AG04449 (cell line): Measurements from ENCODE around the gene GABRB1.

ENCODE experiments used
- CTCF ChIA-PET: fragments of 350-600 bp; formaldehyde crosslinking; extraction: SDS; loops from one replicate; lab custom pipeline; 2021; ENCODE audit warnings: antibody characterized with exemption; lab: Yijun Ruan, JAX
- POLR2A ChIA-PET: fragments of 400-600, 350-600 bp; formaldehyde crosslinking; extraction: SDS; loops from one replicate; lab custom pipeline; 2020; ENCODE audit warnings: antibody characterized with exemption, inconsistent platforms; lab: Yijun Ruan, JAX
- DNase-seq: peaks from one replicate; pipeline ENCODE4 v3.0.0-alpha.2; 2010; ENCODE audit warnings: low read depth, low spot score
- H3K4me3 ChIP-seq: 2 replicates; pipeline ENCODE4 v1.5.1; 2011; ENCODE audit warnings: low read depth, mild to moderate bottlenecking, control low read depth, low read length
- TF ChIP-seq, protein P1 (sequence below): IDR thresholded peaks from one replicate; pipeline ENCODE4 v1.5.1; 2011; ENCODE audit warnings: mild to moderate bottlenecking, moderate library complexity, low read length, control low read depth, inconsistent platforms; ENCODE audit not compliant: insufficient read depth; ENCODE audit errors: missing control alignments

Gene GABRB1

DNA sequence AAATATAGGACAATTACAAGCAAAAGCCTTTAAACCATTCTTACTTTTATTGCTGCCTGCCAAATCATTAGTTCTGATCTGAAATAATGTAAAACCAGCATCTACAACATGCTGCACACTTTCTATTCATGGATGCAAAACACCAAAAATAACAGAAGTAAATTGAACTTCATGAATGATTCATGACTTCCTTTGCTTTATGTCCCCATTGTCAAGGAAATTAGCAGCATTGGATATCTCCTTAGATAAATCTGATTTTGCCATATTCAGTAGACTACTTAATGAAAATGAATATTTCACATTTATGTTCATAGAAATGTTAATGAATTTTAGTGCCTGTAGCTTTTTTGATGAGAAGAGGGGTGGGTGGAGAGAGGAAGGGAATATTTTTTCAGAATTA is 299.5 kb downstream of the GABRB1 start:
- ChIA-PET POLR2A (interaction anchor here (0.7 kb wide), 1 partner anchor 62 kb away, joined by 3 read pairs; no protein-coding TSS in a partner anchor), CTCF (no interaction called here)
- TF ChIP-seq, protein P1, sequence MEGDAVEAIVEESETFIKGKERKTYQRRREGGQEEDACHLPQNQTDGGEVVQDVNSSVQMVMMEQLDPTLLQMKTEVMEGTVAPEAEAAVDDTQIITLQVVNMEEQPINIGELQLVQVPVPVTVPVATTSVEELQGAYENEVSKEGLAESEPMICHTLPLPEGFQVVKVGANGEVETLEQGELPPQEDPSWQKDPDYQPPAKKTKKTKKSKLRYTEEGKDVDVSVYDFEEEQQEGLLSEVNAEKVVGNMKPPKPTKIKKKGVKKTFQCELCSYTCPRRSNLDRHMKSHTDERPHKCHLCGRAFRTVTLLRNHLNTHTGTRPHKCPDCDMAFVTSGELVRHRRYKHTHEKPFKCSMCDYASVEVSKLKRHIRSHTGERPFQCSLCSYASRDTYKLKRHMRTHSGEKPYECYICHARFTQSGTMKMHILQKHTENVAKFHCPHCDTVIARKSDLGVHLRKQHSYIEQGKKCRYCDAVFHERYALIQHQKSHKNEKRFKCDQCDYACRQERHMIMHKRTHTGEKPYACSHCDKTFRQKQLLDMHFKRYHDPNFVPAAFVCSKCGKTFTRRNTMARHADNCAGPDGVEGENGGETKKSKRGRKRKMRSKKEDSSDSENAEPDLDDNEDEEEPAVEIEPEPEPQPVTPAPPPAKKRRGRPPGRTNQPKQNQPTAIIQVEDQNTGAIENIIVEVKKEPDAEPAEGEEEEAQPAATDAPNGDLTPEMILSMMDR: no peak
- no peak for DNase-seq
- no peak overlapping the region for H3K4me3 ChIP-seq

DNA sequence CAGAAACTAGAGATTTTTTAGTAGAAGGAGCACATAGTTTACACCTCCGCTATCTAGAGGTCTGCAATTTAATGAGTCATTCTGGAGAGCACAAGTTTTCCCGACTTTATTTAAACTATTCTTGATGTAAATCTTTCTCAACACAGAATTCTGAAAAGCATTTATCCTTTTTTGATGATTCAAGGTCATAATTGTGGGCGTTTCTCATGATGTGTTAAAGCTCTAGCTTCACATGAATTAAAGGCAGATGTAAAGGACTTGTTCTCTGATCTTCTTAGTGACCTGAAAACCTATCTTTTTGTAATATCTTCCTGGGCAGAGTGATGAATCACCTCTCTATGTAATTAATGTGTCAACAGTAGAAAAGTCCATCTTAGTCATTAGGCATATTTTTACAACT is 303.3 kb downstream of the GABRB1 start:
- DNase-seq: no peak
- TF ChIP-seq, protein P1: no peak
- CTCF ChIA-PET: no interaction called here
- H3K4me3 ChIP-seq: no peak overlapping the region
- POLR2A ChIA-PET: no interaction called here

DNA sequence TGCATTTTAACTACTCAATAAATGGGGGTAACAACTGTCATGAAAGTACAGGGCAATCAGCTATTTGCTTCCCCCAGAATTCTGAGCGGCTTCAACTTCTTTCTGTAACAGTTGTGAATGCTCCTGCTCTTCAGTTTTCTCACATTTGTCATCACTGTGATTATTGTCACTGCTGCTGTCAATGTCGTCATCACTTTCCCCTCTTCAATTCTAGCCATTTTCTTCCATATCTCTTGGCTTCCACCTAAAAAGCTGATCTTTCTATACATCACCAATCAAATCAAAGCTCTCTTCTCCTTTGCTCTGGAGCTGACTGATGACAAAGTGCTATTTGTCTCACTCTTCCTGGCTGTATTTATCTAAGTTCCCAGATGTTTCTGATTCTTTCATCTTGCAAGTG is 306.5 kb downstream of the GABRB1 start:
- POLR2A ChIA-PET: no interaction called here
- TF ChIP-seq, protein P1: no peak

DNA sequence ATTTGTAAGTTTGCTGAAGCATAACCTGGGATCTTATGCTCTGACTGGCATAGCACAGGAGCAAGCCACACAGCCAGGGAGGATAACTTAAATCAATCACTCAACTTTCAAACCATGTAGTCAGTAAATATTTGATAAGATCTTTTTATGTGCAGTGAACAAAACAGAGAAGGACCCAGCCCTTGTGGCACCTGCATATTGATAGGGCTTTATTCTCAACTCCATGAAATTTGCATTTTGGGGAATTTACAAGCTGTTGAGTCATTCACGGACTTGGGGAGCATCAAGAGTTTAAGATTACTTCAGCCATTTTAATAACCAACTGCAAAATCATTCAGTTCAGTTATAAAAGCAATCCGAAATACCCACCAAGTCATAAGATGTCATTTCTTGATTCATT is 309.5 kb downstream of the GABRB1 start:
- TF ChIP-seq, protein P1: no peak
- ChIA-PET CTCF (interaction anchor here (0.6 kb wide), 1 partner anchor 59 kb away, joined by 3 read pairs; no protein-coding TSS in a partner anchor), POLR2A (no interaction called here)

More for the DNA sequence above, 306.5 kb downstream of the GABRB1 start:
- no peak for DNase-seq
- CTCF ChIA-PET: no interaction called here
- H3K4me3 ChIP-seq: no peak overlapping the region

DNA sequence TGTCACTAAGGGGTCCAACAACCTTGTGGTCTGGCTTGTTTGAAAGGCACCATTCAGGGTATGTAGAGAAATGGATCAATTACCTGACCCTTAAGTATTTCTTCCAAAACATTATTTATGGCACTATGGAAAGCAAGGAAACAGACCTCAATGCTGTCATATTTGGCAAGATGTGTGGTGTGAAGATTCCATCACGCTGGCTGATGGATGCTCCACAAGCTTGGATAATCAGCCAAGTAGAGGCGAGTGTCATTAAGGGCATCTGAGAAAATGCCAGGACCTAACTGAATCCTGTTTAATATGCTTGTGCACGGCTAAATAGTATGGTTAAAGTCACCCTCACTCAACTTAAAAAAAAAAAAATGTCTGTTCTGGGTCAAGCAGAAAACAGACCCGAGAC is 311.4 kb downstream of the GABRB1 start:
- ChIA-PET POLR2A (no interaction called here), CTCF (no interaction called here)
- TF ChIP-seq, protein P1: no peak
- DNase-seq: no peak
- H3K4me3 ChIP-seq: no peak overlapping the region

More for the DNA sequence above, 309.5 kb downstream of the GABRB1 start:
- no peak overlapping the region for H3K4me3 ChIP-seq
- DNase-seq: no peak

DNA sequence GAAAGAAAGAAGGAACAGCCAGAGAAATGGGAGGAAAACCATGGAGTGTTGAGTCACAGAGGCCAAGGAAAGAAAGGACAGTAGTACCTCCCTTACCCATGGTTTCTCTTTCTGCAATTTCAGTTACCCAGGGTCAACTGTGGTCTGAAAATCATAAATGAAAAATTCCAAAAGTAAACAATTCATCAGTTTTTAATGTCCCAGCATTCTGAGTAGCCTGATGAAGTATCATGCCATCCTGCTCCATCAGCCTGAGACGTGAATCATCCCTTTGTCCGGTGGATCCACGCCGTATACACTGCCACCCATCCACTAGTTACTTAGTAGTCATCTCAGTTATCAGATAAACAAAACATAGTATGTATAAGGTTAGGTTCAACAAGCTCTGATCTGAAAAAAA is 318.0 kb downstream of the GABRB1 start:
- peak; percentile 31 for DNase-seq
- H3K4me3 ChIP-seq: no peak overlapping the region
- ChIA-PET POLR2A (no interaction called here), CTCF (interaction anchor here (0.6 to 1.4 kb wide), 2 partner anchors 8 to 10 kb away, joined by 3 to 4 read pairs; no protein-coding TSS in a partner anchor)
- TF ChIP-seq, protein P1: no peak
